HEK293 (cell line): ENCODE measurements around the gene MCU.

Source experiments
- CTCF ChIA-PET: fragments of 350-600 bp; formaldehyde crosslinking; extraction: SDS; loops from one replicate; lab custom pipeline; 2021; ENCODE audit warnings: antibody characterized with exemption; lab: Yijun Ruan, JAX
- POLR2A ChIA-PET: fragments of 300-600 bp; formaldehyde crosslinking; extraction: SDS; loops from one replicate; lab custom pipeline; 2020; ENCODE audit warnings: antibody characterized with exemption, inconsistent platforms; lab: Yijun Ruan, JAX
- H3K27ac ChIP-seq: fragments of 200-500 bp; sonication (Bioruptor generic); 2 replicates; pipeline ENCODE4 v1.5.1; 2014; ENCODE audit warnings: low read depth, low read length, control low read depth, inconsistent platforms; ENCODE audit errors: extremely low read depth
- H3K36me3 ChIP-seq, 2 experiments: fragments of 200-500 bp in 1 of 2; sonication (Bioruptor generic) in 1 of 2; 1 replicate in 1 of 2; 2 replicates in 1 of 2; pipeline ENCODE4 v1.5.1; 2014 to 2017; ENCODE audit warnings: inconsistent platforms in 2 of 2, low read length in 2 of 2; ENCODE audit not compliant: control insufficient read depth in 2 of 2, insufficient read depth in 1 of 2
- H3K4me1 ChIP-seq: fragments of 200-500 bp; sonication (Bioruptor generic); 2 replicates; pipeline ENCODE4 v1.5.1; 2014; ENCODE audit warnings: mild to moderate bottlenecking, low read length, inconsistent platforms; ENCODE audit not compliant: control insufficient read depth, insufficient read depth
- H3K4me3 ChIP-seq: 2 replicates; pipeline ENCODE4 v1.5.1; 2011; ENCODE audit warnings: low read depth, mild to moderate bottlenecking, control low read depth, low read length, moderate library complexity
- H3K9me3 ChIP-seq: fragments of 200-500 bp; sonication (Bioruptor generic); 2 replicates; pipeline ENCODE4 v1.5.1; 2014; ENCODE audit warnings: low read depth, low read length, inconsistent platforms; ENCODE audit not compliant: control insufficient read depth, insufficient read depth
- EGR2 ChIP-seq: fragments of 450-650 bp; formaldehyde crosslinking; IDR thresholded peaks from 2 replicates; pipeline ENCODE4 v1.5.1; 2016; ENCODE audit warnings: low read depth, missing biosample characterization, missing genetic modification characterization
- FEZF1 ChIP-seq: fragments of 450-650 bp; formaldehyde crosslinking; IDR thresholded peaks from 2 replicates; pipeline ENCODE4 v1.5.1; 2016; ENCODE audit warnings: missing biosample characterization, missing genetic modification characterization
- ZIC2 ChIP-seq: fragments of 450-650 bp; formaldehyde crosslinking; IDR thresholded peaks from 2 replicates; pipeline ENCODE4 v1.5.1; 2016; ENCODE audit warnings: missing biosample characterization, missing genetic modification characterization
- ZNF248 ChIP-seq: fragments of 450-650 bp; formaldehyde crosslinking; IDR thresholded peaks from 2 replicates; pipeline ENCODE4 v1.5.1; 2017; ENCODE audit warnings: missing biosample characterization, missing genetic modification characterization
- ZNF423 ChIP-seq: fragments of 450-650 bp; formaldehyde crosslinking; IDR thresholded peaks from 2 replicates; pipeline ENCODE4 v1.5.1; 2016; ENCODE audit warnings: missing biosample characterization, missing genetic modification characterization
- ZNF654 ChIP-seq: fragments of 450-650 bp; formaldehyde crosslinking; IDR thresholded peaks from 2 replicates; pipeline ENCODE4 v1.5.1; 2016; ENCODE audit warnings: low read depth, missing biosample characterization, missing genetic modification characterization
- ZNF660 ChIP-seq: fragments of 450-650 bp; IDR thresholded peaks from 2 replicates; pipeline ENCODE4 v1.5.1; 2018; ENCODE audit warnings: missing biosample characterization, mild to moderate bottlenecking, missing genetic modification characterization
- ZSCAN30 ChIP-seq: fragments of 450-650 bp; IDR thresholded peaks from 2 replicates; pipeline ENCODE4 v1.5.1; 2018; ENCODE audit warnings: missing biosample characterization, mild to moderate bottlenecking, missing genetic modification characterization, moderate library complexity
- TF ChIP-seq, protein P1 (sequence below): fragments of 450-650 bp; formaldehyde crosslinking; IDR thresholded peaks from 2 replicates; pipeline ENCODE4 v1.5.1; 2016; ENCODE audit warnings: missing biosample characterization, missing genetic modification characterization, borderline replicate concordance
- TF ChIP-seq, protein P2 (sequence below): fragments of 450-650 bp; formaldehyde crosslinking; IDR thresholded peaks from 2 replicates; pipeline ENCODE4 v1.5.1; 2017; ENCODE audit warnings: missing biosample characterization, missing genetic modification characterization
- TF ChIP-seq, protein P3 (sequence below): fragments of 450-650 bp; formaldehyde crosslinking; IDR thresholded peaks from 2 replicates; pipeline ENCODE4 v1.5.1; 2016; ENCODE audit warnings: missing biosample characterization, missing genetic modification characterization

Gene MCU

DNA sequence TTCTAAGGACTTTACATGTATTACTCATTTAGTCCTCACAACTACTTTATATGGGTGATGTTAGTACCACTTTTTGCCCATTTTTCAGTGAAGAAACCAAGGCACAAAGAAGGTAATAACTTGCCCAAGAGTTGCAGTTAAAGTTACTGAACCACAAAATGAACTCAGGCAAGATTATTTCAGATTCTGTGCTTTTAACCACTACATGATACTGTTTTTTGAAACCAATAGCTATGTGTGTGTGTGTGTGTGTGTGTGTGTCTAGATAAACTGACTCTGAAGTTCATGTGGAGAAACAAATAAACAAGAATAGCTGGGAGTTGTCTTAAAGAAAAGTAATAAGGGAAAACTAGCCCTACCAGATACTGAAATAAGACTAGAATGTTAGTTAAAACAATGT, 140.8 kb downstream of the MCU start:
- ChIA-PET POLR2A (interaction anchor here (1.6 kb wide), 1 partner anchor 207 kb away, joined by 3 read pairs; the partner anchor contains the start of gene MICU1), CTCF (interaction anchor here (0.5 to 5.2 kb wide), 11 partner anchors 17 to 478 kb away, joined by 3 to 30 read pairs (median 3); partner anchors contain the start of gene DNAJB12)
- Histone ChIP-seq H3K36me3 (peaks cover 0 to 5% of the 10 kb centered on the region in 2 experiments; a peak in 1 of 3 replicates), H3K4me1 (0 out of 2 replicates have a peak, but pooled peaks cover 6% of the 10 kb centered on the region), H3K4me3 (no peak overlapping the region), H3K27ac (no peak overlapping the region), H3K9me3 (no peaks in the 10 kb centered on the region)
- TF ChIP-seq, protein P1, sequence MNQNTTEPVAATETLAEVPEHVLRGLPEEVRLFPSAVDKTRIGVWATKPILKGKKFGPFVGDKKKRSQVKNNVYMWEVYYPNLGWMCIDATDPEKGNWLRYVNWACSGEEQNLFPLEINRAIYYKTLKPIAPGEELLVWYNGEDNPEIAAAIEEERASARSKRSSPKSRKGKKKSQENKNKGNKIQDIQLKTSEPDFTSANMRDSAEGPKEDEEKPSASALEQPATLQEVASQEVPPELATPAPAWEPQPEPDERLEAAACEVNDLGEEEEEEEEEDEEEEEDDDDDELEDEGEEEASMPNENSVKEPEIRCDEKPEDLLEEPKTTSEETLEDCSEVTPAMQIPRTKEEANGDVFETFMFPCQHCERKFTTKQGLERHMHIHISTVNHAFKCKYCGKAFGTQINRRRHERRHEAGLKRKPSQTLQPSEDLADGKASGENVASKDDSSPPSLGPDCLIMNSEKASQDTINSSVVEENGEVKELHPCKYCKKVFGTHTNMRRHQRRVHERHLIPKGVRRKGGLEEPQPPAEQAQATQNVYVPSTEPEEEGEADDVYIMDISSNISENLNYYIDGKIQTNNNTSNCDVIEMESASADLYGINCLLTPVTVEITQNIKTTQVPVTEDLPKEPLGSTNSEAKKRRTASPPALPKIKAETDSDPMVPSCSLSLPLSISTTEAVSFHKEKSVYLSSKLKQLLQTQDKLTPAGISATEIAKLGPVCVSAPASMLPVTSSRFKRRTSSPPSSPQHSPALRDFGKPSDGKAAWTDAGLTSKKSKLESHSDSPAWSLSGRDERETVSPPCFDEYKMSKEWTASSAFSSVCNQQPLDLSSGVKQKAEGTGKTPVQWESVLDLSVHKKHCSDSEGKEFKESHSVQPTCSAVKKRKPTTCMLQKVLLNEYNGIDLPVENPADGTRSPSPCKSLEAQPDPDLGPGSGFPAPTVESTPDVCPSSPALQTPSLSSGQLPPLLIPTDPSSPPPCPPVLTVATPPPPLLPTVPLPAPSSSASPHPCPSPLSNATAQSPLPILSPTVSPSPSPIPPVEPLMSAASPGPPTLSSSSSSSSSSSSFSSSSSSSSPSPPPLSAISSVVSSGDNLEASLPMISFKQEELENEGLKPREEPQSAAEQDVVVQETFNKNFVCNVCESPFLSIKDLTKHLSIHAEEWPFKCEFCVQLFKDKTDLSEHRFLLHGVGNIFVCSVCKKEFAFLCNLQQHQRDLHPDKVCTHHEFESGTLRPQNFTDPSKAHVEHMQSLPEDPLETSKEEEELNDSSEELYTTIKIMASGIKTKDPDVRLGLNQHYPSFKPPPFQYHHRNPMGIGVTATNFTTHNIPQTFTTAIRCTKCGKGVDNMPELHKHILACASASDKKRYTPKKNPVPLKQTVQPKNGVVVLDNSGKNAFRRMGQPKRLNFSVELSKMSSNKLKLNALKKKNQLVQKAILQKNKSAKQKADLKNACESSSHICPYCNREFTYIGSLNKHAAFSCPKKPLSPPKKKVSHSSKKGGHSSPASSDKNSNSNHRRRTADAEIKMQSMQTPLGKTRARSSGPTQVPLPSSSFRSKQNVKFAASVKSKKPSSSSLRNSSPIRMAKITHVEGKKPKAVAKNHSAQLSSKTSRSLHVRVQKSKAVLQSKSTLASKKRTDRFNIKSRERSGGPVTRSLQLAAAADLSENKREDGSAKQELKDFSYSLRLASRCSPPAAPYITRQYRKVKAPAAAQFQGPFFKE, result no peak
- TF ChIP-seq ZIC2 (tag by site-specific recombination), result peak; percentile 38; the same call in 1 of the 2 replicates
- 0 out of 2 replicates have a peak, but pooled peaks have one; percentile 11 for TF ChIP-seq FEZF1 (tag by site-specific recombination)
- TF ChIP-seq, protein P2, sequence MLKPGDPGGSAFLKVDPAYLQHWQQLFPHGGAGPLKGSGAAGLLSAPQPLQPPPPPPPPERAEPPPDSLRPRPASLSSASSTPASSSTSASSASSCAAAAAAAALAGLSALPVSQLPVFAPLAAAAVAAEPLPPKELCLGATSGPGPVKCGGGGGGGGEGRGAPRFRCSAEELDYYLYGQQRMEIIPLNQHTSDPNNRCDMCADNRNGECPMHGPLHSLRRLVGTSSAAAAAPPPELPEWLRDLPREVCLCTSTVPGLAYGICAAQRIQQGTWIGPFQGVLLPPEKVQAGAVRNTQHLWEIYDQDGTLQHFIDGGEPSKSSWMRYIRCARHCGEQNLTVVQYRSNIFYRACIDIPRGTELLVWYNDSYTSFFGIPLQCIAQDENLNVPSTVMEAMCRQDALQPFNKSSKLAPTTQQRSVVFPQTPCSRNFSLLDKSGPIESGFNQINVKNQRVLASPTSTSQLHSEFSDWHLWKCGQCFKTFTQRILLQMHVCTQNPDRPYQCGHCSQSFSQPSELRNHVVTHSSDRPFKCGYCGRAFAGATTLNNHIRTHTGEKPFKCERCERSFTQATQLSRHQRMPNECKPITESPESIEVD (tag by site-specific recombination), result peak; percentile 62
- TF ChIP-seq, protein P3, sequence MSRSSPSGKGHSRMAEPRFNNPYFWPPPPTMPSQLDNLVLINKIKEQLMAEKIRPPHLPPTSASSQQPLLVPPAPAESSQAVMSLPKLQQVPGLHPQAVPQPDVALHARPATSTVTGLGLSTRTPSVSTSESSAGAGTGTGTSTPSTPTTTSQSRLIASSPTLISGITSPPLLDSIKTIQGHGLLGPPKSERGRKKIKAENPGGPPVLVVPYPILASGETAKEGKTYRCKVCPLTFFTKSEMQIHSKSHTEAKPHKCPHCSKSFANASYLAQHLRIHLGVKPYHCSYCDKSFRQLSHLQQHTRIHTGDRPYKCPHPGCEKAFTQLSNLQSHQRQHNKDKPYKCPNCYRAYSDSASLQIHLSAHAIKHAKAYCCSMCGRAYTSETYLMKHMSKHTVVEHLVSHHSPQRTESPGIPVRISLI (tag by site-specific recombination), result no peak
- 0 out of 2 replicates have a peak, but pooled peaks have one; percentile 35 for TF ChIP-seq ZSCAN30 (tag by site-specific recombination)

- POLR2A ChIA-PET, result interaction anchor here (0.7 to 1.1 kb wide), 4 partner anchors 21 to 479 kb away, joined by 3 to 5 read pairs (median 3); partner anchors contain the start of genes MCU and MICU1
- no peak for TF ChIP-seq EGR2 (tag by site-specific recombination)
- peak; percentile 40; the same call in 1 of the 2 replicates for TF ChIP-seq ZNF660
- no peak for TF ChIP-seq ZNF248 (tag by site-specific recombination)
- TF ChIP-seq ZSCAN30 (tag by site-specific recombination), result 0 out of 2 replicates have a peak, but pooled peaks have one; percentile 40
- TF ChIP-seq ZNF423 (tag by site-specific recombination), result no peak
- peak; percentile 85 for TF ChIP-seq ZNF654 (tag by site-specific recombination)
- Histone ChIP-seq H3K36me3 (peaks cover 0 to 5% of the 10 kb centered on the region in 2 experiments; a peak in 1 of 3 replicates), H3K4me3 (no peak overlapping the region), H3K9me3 (no peaks in the 10 kb centered on the region), H3K4me1 (0 out of 2 replicates have a peak, but pooled peaks cover 6% of the 10 kb centered on the region), H3K27ac (no peak overlapping the region)
- CTCF ChIA-PET, result interaction anchor here (0.6 to 5.2 kb wide), 21 partner anchors 15 to 493 kb away, joined by 3 to 30 read pairs (median 3); no protein-coding TSS in a partner anchor
Measured at GRCh38 chr10:72834183-72834825, 142.4 kb downstream of the MCU start.
